T-cell (primary cell): ENCODE results near the gene TMEM14C. TPM values are rescaled to one million over a fixed set of nuclear protein-coding genes. Genes with fewer than 3 reads are reported as not detected.

Source experiments
- ATAC-seq, 4 experiments: fragments of 200-7000 bp in 3 of 4; fragments of 150-1000 bp in 1 of 4; cut with Tn5 transposase; replicated peaks in 1 of 4; 1 replicate in 3 of 4; 2 replicates in 1 of 4; pipeline ENCODE4 v1.10.0; 2021; ENCODE audit warnings: moderate library complexity in 3 of 4, mild to moderate bottlenecking in 2 of 4, moderate number of reproducible peaks in 1 of 4
- CTCF ChIA-PET, 2 donors: fragments of 300-600 bp; sonication (Branson Sonifier 250); formaldehyde crosslinking; loops; one replicate each; lab custom pipeline; 2022; ENCODE audit warnings: antibody characterized with exemption in 2 of 2; lab: Charles Lee
- POLR2A ChIA-PET, 2 donors: fragments of 300-600 bp; sonication (Branson Sonifier 250); formaldehyde crosslinking; loops; one replicate each; lab custom pipeline; 2022; ENCODE audit warnings: antibody characterized with exemption in 2 of 2; lab: Charles Lee
- DNase-seq, 35 experiments: peaks; one replicate each; pipeline versions ENCODE4 v3.0.0 to v3.0.0-alpha.2; 2013 to 2023
- H3K27ac ChIP-seq: one replicate; pipeline ENCODE4 v1.5.1; 2013; ENCODE audit warnings: low read length
- H3K27me3 ChIP-seq, 2 experiments: replicated peaks in 1 of 2; 1 replicate in 1 of 2; 2 replicates in 1 of 2; pipeline versions ENCODE4 v1.6.1 to v1.7.0; 2013; ENCODE audit warnings: low read length in 1 of 2, mixed read lengths in 1 of 2; ENCODE audit not compliant: control insufficient read depth in 2 of 2, insufficient read depth in 2 of 2; ENCODE audit errors: extremely low read depth in 1 of 2
- H3K36me3 ChIP-seq, 2 donors: 1 replicate in 1 of 2; 2 replicates in 1 of 2; pipeline versions ENCODE4 v1.6.1 to v1.7.0; 2013; ENCODE audit warnings: low read length in 1 of 2; ENCODE audit not compliant: control insufficient read depth in 2 of 2, insufficient read depth in 1 of 2; ENCODE audit errors: extremely low read depth in 1 of 2
- H3K4me1 ChIP-seq, 2 experiments: 1 replicate in 1 of 2; 2 replicates in 1 of 2; pipeline versions ENCODE4 v1.6.1 to v1.7.0; 2013; ENCODE audit warnings: low read length in 2 of 2, mixed read lengths in 1 of 2; ENCODE audit not compliant: insufficient read depth in 2 of 2, control insufficient read depth in 1 of 2; ENCODE audit errors: extremely low read depth in 1 of 2
- H3K4me3 ChIP-seq, 2 donors: 1 replicate in 1 of 2; 2 replicates in 1 of 2; pipeline versions ENCODE4 v1.5.1 to v1.7.0; 2013; ENCODE audit warnings: mild to moderate bottlenecking in 2 of 2, low read length in 1 of 2, moderate library complexity in 1 of 2; ENCODE audit not compliant: control insufficient read depth in 1 of 2; ENCODE audit errors: extremely low read depth in 1 of 2
- H3K9me3 ChIP-seq: 2 replicates; pipeline ENCODE4 v1.7.0; 2013
- H3K27ac Mint-ChIP-seq, 2 donors: one replicate each; pipeline ENCODE4 v1.8.0; 2020 to 2021; ENCODE audit warnings: mild to moderate bottlenecking in 2 of 2, mixed read lengths in 2 of 2
- H3K27me3 Mint-ChIP-seq, 2 donors: one replicate each; pipeline ENCODE4 v1.8.0; 2021 to 2022; ENCODE audit warnings: mixed read lengths in 2 of 2
- H3K36me3 Mint-ChIP-seq: one replicate; pipeline ENCODE4 v1.8.0; 2021; ENCODE audit warnings: mixed read lengths
- H3K4me1 Mint-ChIP-seq, 3 donors: one replicate each; pipeline ENCODE4 v1.8.0; 2020 to 2022; ENCODE audit warnings: mixed read lengths in 3 of 3, mild to moderate bottlenecking in 1 of 3
- H3K4me3 Mint-ChIP-seq, 3 donors: one replicate each; pipeline ENCODE4 v1.8.0; 2020 to 2022; ENCODE audit warnings: mild to moderate bottlenecking in 3 of 3, mixed read lengths in 3 of 3, moderate library complexity in 3 of 3
- H3K9me3 Mint-ChIP-seq, 3 donors: one replicate each; pipeline ENCODE4 v1.8.0; 2020 to 2022; ENCODE audit warnings: mixed read lengths in 3 of 3
- whole genome bisulfite sequencing: methylation state at CpG from one replicate; pipeline ENCODE4 v1.1.5; 2013; ENCODE audit warnings: missing lambda C conversion rate; ENCODE audit not compliant: insufficient coverage; 5-methylcytosine and 5-hydroxymethylcytosine counted together
- total RNA-seq, 35 experiments: library from RNA in 6 of 35; stranded (reverse) in 6 of 35; fragments of 120-200 nt in 1 of 35; gene quantifications; one replicate each; pipeline versions ENCODE4 v1.2.1 to v1.2.4 and lab custom pipeline; 2013 to 2026

Gene TMEM14C
- total RNA-seq (10 to 100 TPM; 14.8 to 45.2 (median 33.8) TPM), total RNA-seq (lab: John Stamatoyannopoulos, UW) (4.4 to 41.5 (median 19.5) reads per million in 29 experiments)
- 32.6 TPM for total RNA-seq (2013)

GRCh38 chr6:10722820-10723566, at the start of gene TMEM14C:
TSS of gene TMEM14C (plus strand) at chr6:10723070. CDS start at chr6:10724614, 1,544 bp downstream.
- H3K27ac ChIP-seq = peak within 1 kb of the TSS; percentile 68
- WGBS = 3% methylated on average over 29 of the region's 55 CpGs
- peak within 1 kb of the TSS; percentile 61 to 76 for H3K4me3 ChIP-seq
- ChIA-PET POLR2A (no interaction called here), CTCF (interaction anchor here in 1 of 2 donors (0.6 kb wide), 1 partner anchor 36 kb away, joined by 8 read pairs; no protein-coding TSS in a partner anchor)
- no peaks in the 10 kb centered on the region for H3K9me3 ChIP-seq
- no peaks in the 10 kb centered on the region for H3K36me3 ChIP-seq
- Mint-ChIP-seq H3K9me3 (no peaks in the 10 kb centered on the region), H3K36me3 (peaks cover 15% of the 10 kb centered on the region), H3K27ac (peak within 1 kb of the TSS; percentile 93 to 95), H3K4me1 (peaks cover 57 to 64% (median 60%) of the 10 kb centered on the region in 3 donors), H3K4me3 (peak within 1 kb of the TSS; percentile 91 to 95 (median 94)), H3K27me3 (no peaks in the 10 kb centered on the region)
- ATAC-seq = peak; percentile 72 to 86 (median 80)
- H3K4me1 ChIP-seq = peaks cover 2 to 54% of the 10 kb centered on the region in 2 experiments
- H3K27me3 ChIP-seq = peaks cover 0 to 2% of the 10 kb centered on the region in 2 experiments
- peak in 34 of 35 experiments; percentile 31 to 87 (median 54) for DNase-seq

- peaks cover 0 to 7% of the 10 kb centered on the region in 2 donors for H3K27me3 Mint-ChIP-seq
- Histone ChIP-seq H3K36me3 (no peaks in the 10 kb centered on the region), H3K9me3 (no peaks in the 10 kb centered on the region), H3K4me3 (no peak overlapping the region), H3K4me1 (no peaks in the 10 kb centered on the region), H3K27ac (no peak overlapping the region), H3K27me3 (no peaks in the 10 kb centered on the region)
- ChIA-PET CTCF (interaction anchor here in 1 of 2 donors (0.8 kb wide), 1 partner anchor 19 kb away, joined by 3 read pairs; no protein-coding TSS in a partner anchor), POLR2A (no interaction called here)
- WGBS = 98% methylated on average over 7 of the region's 7 CpGs
- H3K9me3 Mint-ChIP-seq = no peaks in the 10 kb centered on the region
- ATAC-seq = no peak
- no peaks in the 10 kb centered on the region for H3K36me3 Mint-ChIP-seq
- H3K27ac Mint-ChIP-seq = no peak overlapping the region
- no peaks in the 10 kb centered on the region for H3K4me1 Mint-ChIP-seq
- H3K4me3 Mint-ChIP-seq = no peak overlapping the region
- no peak for DNase-seq
Observed at GRCh38 chr6:10676403-10676802, 46.5 kb upstream of the TMEM14C start.

- H3K4me3 ChIP-seq = no peak overlapping the region
- CTCF ChIA-PET = interaction anchor here in 1 of 2 donors (0.6 kb wide), 1 partner anchor 74 kb away, joined by 3 read pairs; no protein-coding TSS in a partner anchor
- H3K27me3 ChIP-seq = no peaks in the 10 kb centered on the region
- Mint-ChIP-seq H3K27ac (no peak overlapping the region), H3K9me3 (no peaks in the 10 kb centered on the region), H3K4me3 (no peak overlapping the region), H3K27me3 (peaks cover 0 to 4% of the 10 kb centered on the region in 2 donors), H3K4me1 (peaks cover 5 to 10% (median 8%) of the 10 kb centered on the region in 3 donors), H3K36me3 (no peaks in the 10 kb centered on the region)
- no peaks in the 10 kb centered on the region for H3K36me3 ChIP-seq
- POLR2A ChIA-PET = no interaction called here
- H3K4me1 ChIP-seq = peaks cover 6 to 10% of the 10 kb centered on the region in 2 experiments
- no peak for ATAC-seq
- WGBS = no CpG with 5 or more reads among the region's 4 CpGs
- no peak overlapping the region for H3K27ac ChIP-seq
- no peak for DNase-seq
- H3K9me3 ChIP-seq = no peaks in the 10 kb centered on the region
Observed at GRCh38 chr6:10678456-10678855, 44.4 kb upstream of the TMEM14C start.

GRCh38 chr6:10681795-10682194, 41.1 kb upstream of the TMEM14C start:
- Histone ChIP-seq H3K9me3 (no peaks in the 10 kb centered on the region), H3K36me3 (no peaks in the 10 kb centered on the region), H3K27me3 (peaks cover 0 to under 1% of the 10 kb centered on the region in 2 experiments), H3K27ac (no peak overlapping the region), H3K4me3 (no peak overlapping the region), H3K4me1 (peaks cover 13 to 15% of the 10 kb centered on the region in 2 experiments)
- no peak overlapping the region for H3K27ac Mint-ChIP-seq
- no peak overlapping the region for H3K4me3 Mint-ChIP-seq
- ChIA-PET CTCF (no interaction called here), POLR2A (no interaction called here)
- H3K9me3 Mint-ChIP-seq = no peaks in the 10 kb centered on the region
- H3K36me3 Mint-ChIP-seq = no peaks in the 10 kb centered on the region
- ATAC-seq (no peak), DNase-seq (no peak)
- peaks cover 5 to 23% (median 8%) of the 10 kb centered on the region in 3 donors for H3K4me1 Mint-ChIP-seq
- peaks cover 0 to 3% of the 10 kb centered on the region in 2 donors for H3K27me3 Mint-ChIP-seq
- no CpG with 5 or more reads among the region's 3 CpGs for WGBS

GRCh38 chr6:10682355-10682988, 40.4 kb upstream of the TMEM14C start:
- POLR2A ChIA-PET = no interaction called here

GRCh38 chr6:10684618-10685017, 38.3 kb upstream of the TMEM14C start:
- POLR2A ChIA-PET = no interaction called here
- DNase-seq (no peak), ATAC-seq (no peak)
- Histone ChIP-seq H3K27me3 (peaks cover 0 to 2% of the 10 kb centered on the region in 2 experiments), H3K4me3 (no peak overlapping the region), H3K27ac (no peak overlapping the region), H3K9me3 (no peaks in the 10 kb centered on the region), H3K36me3 (no peaks in the 10 kb centered on the region), H3K4me1 (peaks cover 13 to 15% of the 10 kb centered on the region in 2 experiments)
- CTCF ChIA-PET = no interaction called here
- H3K9me3 Mint-ChIP-seq = no peaks in the 10 kb centered on the region
- no peak overlapping the region for H3K27ac Mint-ChIP-seq
- WGBS = 40% methylated on average over 1 of the region's 5 CpGs
- H3K4me3 Mint-ChIP-seq = no peak overlapping the region
- no peaks in the 10 kb centered on the region for H3K36me3 Mint-ChIP-seq
- peaks cover 5 to 23% (median 8%) of the 10 kb centered on the region in 3 donors for H3K4me1 Mint-ChIP-seq
- peaks cover 0 to 3% of the 10 kb centered on the region in 2 donors for H3K27me3 Mint-ChIP-seq

More at GRCh38 chr6:10682355-10682988, 40.4 kb upstream of the TMEM14C start:
- Mint-ChIP-seq H3K36me3 (no peaks in the 10 kb centered on the region), H3K4me1 (peaks cover 5 to 23% (median 8%) of the 10 kb centered on the region in 3 donors), H3K27me3 (peaks cover 0 to 3% of the 10 kb centered on the region in 2 donors), H3K27ac (peak overlapping the region; percentile 45 to 57), H3K9me3 (no peaks in the 10 kb centered on the region), H3K4me3 (no peak overlapping the region)
- no peak for DNase-seq
- peaks cover 13 to 15% of the 10 kb centered on the region in 2 experiments for H3K4me1 ChIP-seq
- H3K9me3 ChIP-seq = no peaks in the 10 kb centered on the region
- H3K36me3 ChIP-seq = no peaks in the 10 kb centered on the region
- no peak overlapping the region for H3K4me3 ChIP-seq
- CTCF ChIA-PET = no interaction called here
- ATAC-seq = no peak
- H3K27ac ChIP-seq = no peak overlapping the region
- peaks cover 0 to 2% of the 10 kb centered on the region in 2 experiments for H3K27me3 ChIP-seq
